OCI-M2 (cell line): ENCODE measurements around the gene TOR1B.

Experiments
- DNase-seq: peaks from one replicate; lab custom pipeline; 2025; ENCODE audit not compliant: unreplicated experiment; lab: John Stamatoyannopoulos, UW

The TOR1B gene

DNA sequence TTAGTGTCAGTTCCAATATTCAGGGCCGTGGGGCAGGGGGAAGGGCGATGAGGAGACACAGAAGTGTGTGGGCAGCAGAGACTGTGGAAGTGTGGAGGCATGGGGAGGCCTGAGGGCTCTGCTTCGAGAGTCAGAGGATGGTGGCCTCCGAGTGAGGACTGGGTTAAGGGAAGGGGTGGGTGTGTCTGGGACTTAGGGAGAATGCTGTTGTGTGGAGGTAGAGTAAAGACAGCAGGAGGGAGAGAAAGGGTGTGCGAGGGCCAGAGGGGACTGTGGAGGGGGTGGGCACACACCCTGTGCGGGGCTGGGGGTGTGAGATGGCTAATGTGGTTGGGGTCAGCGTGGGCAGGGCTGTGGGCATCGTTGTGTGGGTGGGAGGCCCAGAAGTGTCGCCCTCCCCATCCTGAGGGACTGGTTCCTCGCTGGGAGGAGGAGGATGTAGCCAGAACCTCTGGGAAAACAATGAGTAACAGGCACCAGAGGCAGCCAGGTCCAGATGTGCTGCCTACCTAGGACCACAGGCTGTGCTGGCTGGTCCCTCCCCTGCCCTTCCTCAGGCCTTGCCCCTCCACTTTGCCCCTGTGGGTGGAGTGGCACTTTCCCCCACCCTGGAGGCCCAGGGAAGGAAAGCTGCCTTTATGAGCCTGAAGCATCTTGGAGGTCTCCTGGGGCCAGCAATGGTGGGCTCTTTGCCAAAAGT lies 36.5 kb downstream of the TOR1B start:
- no peak for DNase-seq

DNA sequence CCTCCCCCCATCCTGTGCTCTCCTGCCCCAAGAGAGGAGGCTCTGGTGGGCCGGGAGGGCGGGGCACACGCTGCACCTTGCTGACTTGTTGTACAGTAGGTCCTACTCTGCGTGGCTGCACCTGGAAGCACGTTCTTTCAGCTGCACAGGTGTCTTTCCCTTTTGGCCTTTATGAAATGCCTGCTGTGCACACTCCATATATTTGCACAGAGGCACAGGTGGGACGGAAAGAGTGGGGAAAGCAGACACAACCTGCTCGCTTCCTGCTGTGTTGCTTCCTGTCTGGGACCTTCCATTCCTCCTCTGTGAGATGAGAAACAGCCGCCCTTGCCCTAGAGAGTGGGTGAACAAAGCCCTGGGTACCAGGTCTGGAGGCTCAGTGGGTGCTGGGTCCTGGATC lies 37.0 kb downstream of the TOR1B start:
- DNase-seq: no peak

DNA sequence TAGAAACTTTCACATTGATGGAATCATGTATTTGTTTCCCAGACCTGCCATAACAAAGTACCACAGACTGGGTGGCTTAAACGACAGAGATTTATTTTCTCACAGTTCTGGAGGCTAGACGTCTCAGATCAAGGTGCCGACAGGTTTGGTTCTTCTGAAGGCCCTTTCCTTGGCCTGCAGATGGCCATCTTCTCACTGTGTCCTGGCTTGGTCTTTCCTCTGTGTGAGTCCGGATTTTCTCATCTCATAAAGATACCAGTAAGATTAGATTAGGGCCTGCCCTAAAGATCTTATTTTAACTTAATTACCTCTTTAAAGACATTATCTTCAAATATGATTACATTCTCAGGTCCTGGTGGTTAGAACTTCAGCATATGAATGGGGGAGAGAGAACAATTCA lies 38.1 kb downstream of the TOR1B start:
- DNase-seq: no peak

DNA sequence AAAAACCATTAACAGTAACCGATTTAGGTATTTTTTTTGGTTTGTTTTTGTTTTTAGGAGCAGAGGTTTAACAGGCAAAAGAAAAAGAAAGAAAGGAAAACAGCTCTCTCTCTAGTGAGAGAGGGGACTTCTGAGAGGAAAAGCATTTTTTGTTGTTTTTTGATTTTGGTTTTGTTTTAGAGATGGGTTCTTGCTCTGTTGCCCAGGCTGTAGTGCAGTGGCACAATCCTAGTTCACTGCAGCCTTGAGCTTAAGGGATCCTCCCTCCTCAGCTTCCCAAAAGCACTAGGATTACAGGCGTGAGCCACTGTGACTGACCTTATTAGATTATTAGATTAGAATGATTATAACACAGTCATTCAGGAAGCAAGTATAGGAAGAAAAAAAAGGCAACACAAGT lies 42.4 kb downstream of the TOR1B start:
- DNase-seq: no peak

DNA sequence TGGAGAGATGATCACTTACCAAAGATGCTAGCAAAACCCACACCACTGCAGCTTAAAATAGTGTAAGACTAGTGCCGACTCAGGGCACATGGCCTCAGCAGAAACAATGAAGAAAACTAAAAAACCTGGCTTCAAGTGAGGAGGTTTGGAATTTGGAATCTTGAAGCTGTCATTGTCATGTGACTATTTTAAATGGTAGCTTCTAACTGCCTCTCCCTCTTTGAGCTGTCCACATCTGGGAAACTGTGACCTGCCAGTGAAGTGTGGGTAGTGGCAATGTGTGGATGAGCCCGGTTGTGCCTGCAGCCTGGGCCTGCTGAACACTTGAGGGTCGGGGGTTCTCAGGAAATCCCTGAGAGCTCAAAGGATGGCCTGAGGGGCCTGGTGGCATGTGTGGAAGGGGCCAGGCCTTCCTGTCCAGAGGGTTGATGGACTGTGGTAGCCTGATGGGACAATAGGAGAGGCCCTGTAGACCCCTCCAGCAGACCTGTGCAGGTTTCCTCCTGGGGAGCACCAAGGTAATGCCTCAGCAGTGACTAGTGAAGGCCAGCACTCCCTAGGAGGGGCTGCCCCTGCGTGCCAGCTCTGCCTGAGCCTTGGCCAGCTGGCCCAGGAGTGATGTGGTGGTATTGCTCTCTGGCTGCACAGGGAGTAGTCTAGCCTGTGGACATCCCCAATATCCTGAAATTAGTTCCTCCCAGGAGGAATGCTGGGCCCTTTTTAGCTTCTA lies 45.9 kb downstream of the TOR1B start:
- no peak for DNase-seq

DNA sequence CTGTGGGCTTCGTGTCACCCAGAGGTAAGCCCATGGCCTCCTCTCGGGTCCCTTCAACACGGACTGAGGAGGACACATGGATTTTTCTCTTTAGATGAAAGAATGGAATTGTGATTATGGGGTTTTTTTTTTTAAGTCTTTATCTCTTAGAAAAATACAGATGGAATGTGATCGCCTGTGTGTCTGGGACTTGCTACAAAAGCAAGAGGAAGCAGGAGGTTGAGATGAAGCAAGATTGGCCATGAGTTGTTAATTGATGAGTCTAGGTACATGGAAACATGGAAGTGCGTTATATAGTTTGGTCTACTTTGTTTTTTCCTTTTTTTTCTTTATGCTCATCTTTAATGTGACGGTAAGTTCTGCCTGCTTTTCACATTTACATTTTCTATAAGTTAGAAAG lies 46.9 kb downstream of the TOR1B start:
- no peak for DNase-seq

DNA sequence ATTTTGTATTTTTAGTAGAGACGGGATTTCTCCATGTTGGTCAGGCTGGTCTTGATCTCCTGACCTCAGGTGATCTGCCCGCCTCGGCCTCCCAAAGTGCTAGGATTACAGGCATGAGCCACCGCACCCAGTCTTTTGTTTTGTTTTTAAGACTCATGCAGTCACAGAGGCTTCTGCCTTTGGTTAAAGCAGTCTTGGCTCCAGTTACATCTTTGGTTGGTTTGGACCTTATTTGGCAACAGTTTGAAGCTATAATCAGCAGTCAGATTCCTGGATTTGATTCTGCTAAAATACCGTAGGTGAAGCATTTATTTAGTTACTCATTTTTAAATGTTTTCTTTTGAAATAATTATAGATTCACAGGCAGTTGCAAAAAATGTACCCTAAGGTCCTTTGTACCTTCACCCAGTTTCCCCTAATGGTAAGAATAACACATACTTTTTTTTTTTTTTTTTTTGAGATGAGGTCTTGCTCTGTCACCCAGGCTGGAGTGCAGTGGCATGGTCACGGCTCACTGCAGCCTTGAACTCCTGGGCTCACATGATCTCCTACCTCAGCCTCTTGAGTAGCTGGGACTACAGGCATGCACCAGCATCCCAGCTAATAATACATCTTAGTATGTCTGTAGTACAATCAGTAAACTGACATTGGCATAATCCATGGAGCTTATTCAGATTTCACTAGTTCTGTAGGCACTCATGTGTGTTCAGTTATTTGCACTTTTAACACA lies 48.0 kb downstream of the TOR1B start:
- no peak for DNase-seq

DNA sequence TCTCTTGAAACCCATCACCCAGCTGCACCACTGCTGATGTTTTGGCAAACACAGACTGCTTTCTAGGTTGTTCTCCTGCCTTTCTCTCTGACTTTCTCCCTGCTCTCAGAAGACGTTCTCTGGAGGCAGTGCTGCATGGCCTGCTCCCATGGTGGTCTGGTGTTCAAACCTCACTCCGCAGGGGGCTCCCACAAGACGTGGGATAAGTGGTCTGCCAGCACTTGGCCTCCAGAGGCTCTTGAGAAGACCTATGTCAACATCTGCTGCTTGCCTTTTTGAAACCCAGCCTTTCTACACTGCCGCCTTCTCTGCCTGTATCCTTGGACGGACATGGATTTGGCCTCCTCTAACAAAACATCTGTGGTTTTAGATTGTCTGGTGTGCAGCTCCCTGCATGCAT lies 48.8 kb downstream of the TOR1B start:
- DNase-seq: no peak

DNA sequence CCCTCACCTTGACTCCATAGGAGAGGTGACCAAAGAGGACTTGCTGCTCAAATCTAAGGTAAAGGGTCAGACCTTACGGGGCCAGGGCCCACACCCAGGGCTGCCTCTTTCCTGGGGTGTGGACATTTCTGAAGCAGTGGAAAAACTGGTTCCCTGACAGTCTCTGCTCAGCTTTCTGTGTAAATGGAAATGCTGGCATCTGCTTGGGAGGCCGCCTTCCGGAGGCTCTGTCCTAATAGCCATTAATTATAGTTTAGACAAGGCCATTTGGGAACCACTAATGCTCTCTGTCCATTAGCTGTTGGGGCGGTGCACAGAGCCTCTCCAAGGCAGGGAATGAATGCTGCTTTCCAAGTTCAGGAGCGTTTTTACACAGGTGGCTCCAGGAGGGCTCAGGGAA lies 49.6 kb downstream of the TOR1B start:
- no peak for DNase-seq

DNA sequence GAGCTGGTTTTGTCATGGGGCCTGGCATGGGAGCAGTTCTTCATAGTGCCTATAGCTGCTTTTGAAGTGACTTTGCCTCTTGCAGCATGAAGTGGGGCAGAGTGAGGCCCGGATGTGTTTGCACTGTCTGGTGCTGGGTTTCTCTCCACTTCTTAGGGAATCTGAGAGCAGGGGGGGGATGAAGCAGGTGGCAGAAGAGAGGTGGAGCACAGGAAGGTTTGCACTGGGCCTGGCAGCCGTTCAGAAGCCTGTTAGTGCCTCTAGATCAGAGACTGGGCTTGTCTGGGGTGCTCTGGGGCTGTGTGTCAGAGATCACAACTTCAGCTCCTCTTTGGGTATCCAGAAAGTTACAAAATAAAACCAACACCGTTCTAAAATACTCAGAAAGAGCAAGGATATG lies 50.6 kb downstream of the TOR1B start:
- DNase-seq: no peak

DNA sequence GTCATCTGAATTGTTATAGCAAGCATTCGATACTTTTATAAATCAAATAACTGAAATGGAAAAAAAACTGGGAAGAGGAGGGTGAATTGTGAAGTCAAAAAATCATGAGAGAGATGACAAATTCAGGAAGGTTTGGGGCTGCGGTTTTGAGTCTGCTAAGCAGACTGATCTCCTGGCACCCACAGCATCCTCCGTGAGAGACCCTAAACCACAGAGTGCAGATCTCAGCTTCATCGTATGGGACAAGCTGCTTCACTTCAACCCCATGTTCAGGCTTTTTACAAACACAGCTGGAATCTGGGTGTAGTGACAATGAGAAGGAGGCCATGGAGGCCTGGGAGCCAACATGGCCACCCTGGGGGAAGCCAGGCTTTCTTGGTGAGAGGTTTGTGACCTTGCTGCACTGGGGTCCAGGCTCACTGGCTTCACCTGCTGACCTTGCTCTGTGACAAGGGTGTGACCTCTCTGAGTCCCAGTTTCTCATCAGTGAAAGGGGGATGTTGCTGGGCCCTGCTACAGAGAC lies 51.7 kb downstream of the TOR1B start:
- no peak for DNase-seq

DNA sequence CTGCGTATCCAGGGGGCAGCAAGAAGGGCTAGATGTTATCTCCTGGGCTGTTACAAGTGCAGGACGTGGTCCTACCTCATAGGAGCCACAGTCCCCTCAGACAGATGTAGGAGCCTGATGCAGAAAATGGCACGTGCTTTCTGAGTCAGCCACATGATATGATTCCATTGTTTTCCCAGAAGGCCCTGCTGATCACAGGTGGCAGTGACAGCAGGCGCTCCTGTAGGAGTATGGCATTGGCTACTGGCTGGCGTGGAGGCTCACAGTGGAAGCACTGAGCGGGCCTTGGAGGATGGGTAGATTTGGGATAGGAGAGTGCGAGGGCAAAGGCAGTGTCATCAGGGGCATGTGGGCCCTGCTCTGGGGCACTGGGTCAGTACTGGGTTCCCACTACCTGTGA lies 54.2 kb downstream of the TOR1B start:
- no peak for DNase-seq

DNA sequence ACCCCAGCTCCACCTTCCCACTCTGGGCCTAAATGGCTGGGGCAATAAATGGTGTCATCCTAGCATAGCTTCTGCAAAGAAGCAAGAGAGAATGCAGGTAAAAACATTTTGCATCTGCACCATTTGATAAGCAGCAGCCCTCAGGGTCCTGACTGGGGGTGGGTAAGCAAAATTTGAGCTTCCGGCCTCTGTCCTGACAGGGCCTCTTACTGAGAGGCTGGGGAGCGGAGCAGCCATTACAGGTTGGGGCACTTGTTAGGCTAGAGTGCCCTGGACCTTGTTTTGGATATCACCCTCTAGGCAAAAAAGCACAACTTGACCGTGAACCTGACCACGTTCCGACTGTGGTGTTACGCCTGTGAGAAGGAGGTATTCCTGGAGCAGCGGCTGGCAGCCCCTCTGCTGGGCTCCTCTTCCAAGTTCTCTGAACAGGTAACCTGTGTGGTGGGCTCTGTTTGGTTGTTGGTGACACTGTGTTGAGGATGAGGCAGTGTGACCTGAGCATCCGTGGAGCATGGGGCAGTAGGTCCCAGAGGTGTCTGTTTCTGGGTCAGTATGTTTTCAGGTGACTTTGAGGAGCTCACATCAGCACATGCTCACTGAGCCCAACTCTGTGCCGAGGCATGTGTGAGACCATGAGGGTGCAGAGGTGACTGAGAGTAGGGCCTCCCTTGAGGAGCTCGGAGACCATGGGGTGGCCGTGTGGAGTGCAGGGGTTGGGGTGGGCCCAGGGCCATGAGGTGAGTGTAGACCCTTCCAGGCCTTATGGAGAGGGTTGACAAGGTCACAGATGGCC lies 55.4 kb downstream of the TOR1B start:
- no peak for DNase-seq
